Sigmoid colon (tissue), 7 donors: ENCODE measurements around the gene NDRG2. TPM values are rescaled to one million over a fixed set of nuclear protein-coding genes. Genes with fewer than 3 reads are reported as not detected.

Experiments
- DNase-seq: peaks from one replicate; pipeline ENCODE4 v3.0.0-alpha.2; 2019
- H3K27ac ChIP-seq, 4 donors: fragments of 200-600 bp; sonication (generic); one replicate each; pipeline ENCODE4 v1.5.1; 2016 to 2019; ENCODE audit warnings: mild to moderate bottlenecking in 1 of 4
- H3K27me3 ChIP-seq, 3 donors: fragments of 200-600 bp; sonication (generic); one replicate each; pipeline ENCODE4 v1.5.1; 2019; ENCODE audit warnings: mild to moderate bottlenecking in 1 of 3
- H3K36me3 ChIP-seq, 4 donors: fragments of 200-600 bp; sonication (generic); one replicate each; pipeline ENCODE4 v1.5.1; 2016 to 2019
- H3K4me1 ChIP-seq, 4 donors: fragments of 200-600 bp; sonication (generic); one replicate each; pipeline ENCODE4 v1.5.1; 2017 to 2019
- H3K4me3 ChIP-seq, 4 donors: fragments of 200-600 bp; sonication (generic); one replicate each; pipeline ENCODE4 v1.5.1; 2017 to 2019; ENCODE audit warnings: mild to moderate bottlenecking in 2 of 4, moderate library complexity in 1 of 4
- H3K9me3 ChIP-seq, 4 donors: fragments of 200-600 bp in 3 of 4; sonication (generic) in 3 of 4; one replicate each; pipeline versions ENCODE4 v1.5.1 to v1.6.1; 2013 to 2019
- EP300 ChIP-seq, 4 donors: sonication (generic); formaldehyde crosslinking; IDR thresholded peaks; one replicate each; pipeline ENCODE4 v1.6.1; 2017; ENCODE audit warnings: antibody characterized with exemption in 4 of 4
- POLR2A ChIP-seq, 2 donors: fragments of 450-650 bp; IDR thresholded peaks; one replicate each; pipeline ENCODE4 v1.6.1; 2016; ENCODE audit warnings: antibody characterized with exemption in 2 of 2, mild to moderate bottlenecking in 2 of 2, moderate library complexity in 2 of 2
- POLR2AphosphoS5 ChIP-seq, 4 donors: sonication (generic); formaldehyde crosslinking; IDR thresholded peaks; one replicate each; pipeline ENCODE4 v1.6.1; 2017; ENCODE audit warnings: antibody characterized with exemption in 4 of 4
- WGBS, 2 donors: extraction: QIAGEN DNeasy Blood & Tissue Kit; methylation state at CpG; one replicate each; pipeline ENCODE4 v1.1.7; 2013; 5-methylcytosine and 5-hydroxymethylcytosine counted together
- intact Hi-C: fragments of 100-400 bp; cut with DNase I; formaldehyde crosslinking; loops from one replicate; pipeline ENCODE4 v1.15.1; 2023
- polyA plus RNA-seq, 3 donors: library from polyadenylated mRNA; stranded (reverse); fragments of 200-250 nt; gene quantifications; one replicate each; pipeline ENCODE4 v1.2.3, GENCODE V29; 2013
- total RNA-seq, 4 donors: library from RNA; depleted of rRNA; stranded (reverse); fragments of >200 nt; gene quantifications; one replicate each; pipeline ENCODE4 v1.1.0, GENCODE V29; 2016
- TF ChIP-seq, protein P1 (sequence below), 4 experiments: fragments of 450-650 bp in 3 of 4; fragments of 200-600 bp in 1 of 4; IDR thresholded peaks; one replicate each; pipeline ENCODE4 v1.5.1; 2016 to 2019; ENCODE audit warnings: antibody characterized with exemption in 4 of 4, mild to moderate bottlenecking in 3 of 4, moderate library complexity in 2 of 4
- donor health status: healthy with polysubstance abuse.
- donor health status: Bipolar disorder and iron deficiency.
- donor health status: healthy.

Gene NDRG2
- total and polyA plus RNA-seq, 7 donors, result 114 to 276 (median 199) TPM

- Histone ChIP-seq H3K36me3 (no peaks in the 10 kb centered on the region), H3K9me3 (no peaks in the 10 kb centered on the region), H3K27ac (no peak overlapping the region), H3K4me3 (no peak overlapping the region), H3K27me3 (no peaks in the 10 kb centered on the region), H3K4me1 (no peaks in the 10 kb centered on the region)
- WGBS, 2 donors, result 47 to 77% methylated on average over 10 of the region's 10 CpGs
- DNase-seq, result no peak
- TF ChIP-seq POLR2A (IDR thresholded peaks at IDR 0.05), result no peak
- TF ChIP-seq EP300 (IDR thresholded peaks at IDR 0.05), result no peak
- TF ChIP-seq, protein P1, sequence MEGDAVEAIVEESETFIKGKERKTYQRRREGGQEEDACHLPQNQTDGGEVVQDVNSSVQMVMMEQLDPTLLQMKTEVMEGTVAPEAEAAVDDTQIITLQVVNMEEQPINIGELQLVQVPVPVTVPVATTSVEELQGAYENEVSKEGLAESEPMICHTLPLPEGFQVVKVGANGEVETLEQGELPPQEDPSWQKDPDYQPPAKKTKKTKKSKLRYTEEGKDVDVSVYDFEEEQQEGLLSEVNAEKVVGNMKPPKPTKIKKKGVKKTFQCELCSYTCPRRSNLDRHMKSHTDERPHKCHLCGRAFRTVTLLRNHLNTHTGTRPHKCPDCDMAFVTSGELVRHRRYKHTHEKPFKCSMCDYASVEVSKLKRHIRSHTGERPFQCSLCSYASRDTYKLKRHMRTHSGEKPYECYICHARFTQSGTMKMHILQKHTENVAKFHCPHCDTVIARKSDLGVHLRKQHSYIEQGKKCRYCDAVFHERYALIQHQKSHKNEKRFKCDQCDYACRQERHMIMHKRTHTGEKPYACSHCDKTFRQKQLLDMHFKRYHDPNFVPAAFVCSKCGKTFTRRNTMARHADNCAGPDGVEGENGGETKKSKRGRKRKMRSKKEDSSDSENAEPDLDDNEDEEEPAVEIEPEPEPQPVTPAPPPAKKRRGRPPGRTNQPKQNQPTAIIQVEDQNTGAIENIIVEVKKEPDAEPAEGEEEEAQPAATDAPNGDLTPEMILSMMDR (IDR thresholded peaks at IDR 0.05), result no peak
- no peak for TF ChIP-seq POLR2AphosphoS5 (IDR thresholded peaks at IDR 0.05)
- intact Hi-C loops, result loop anchor here (10.0 kb wide), 1 partner anchor 58 kb away; no protein-coding TSS in a partner anchor
Observed at GRCh38 chr14:21056520-21057163, 31.8 kb upstream of the NDRG2 start.

DNA sequence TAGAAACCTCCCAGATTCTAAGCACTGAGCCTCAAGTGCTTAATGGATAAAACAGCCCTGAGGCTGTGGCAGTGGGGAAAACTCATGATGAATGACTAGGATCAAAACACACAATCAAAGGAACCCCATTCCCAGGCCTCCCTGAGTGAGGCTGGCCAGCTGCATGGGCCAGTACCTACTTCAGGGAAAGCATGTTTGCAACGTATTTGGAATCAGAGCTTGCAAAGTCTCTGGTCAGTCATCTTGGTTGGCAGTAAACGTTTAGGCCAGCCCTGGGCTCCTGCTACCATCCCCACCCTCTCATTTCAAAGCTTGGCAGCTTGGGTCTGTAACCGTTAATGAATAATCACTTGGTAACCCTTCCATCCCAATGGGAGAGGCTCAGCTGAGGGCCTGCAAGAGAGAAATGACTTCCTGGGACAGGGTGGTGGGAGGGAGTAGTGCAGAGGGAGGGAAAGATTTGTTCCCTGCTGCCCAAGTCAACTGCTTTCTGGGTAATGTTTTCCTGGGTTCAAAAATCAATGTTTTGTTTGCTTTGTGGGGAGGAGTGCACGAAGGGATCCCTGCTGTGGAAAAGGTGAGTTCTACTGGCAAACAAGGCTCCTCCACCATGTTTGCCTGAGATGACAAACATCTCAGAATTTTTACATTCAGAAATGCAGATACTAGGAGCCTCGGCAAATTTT lies 30.7 kb upstream of the NDRG2 start:
- H3K27ac ChIP-seq, result no peak overlapping the region
- no peaks in the 10 kb centered on the region for H3K27me3 ChIP-seq
- no peaks in the 10 kb centered on the region for H3K36me3 ChIP-seq
- no peak overlapping the region for H3K4me3 ChIP-seq
- 14 to 58% methylated on average over 5 of the region's 5 CpGs for WGBS, 2 donors
- intact Hi-C loops, result loop anchor here (10.0 kb wide), 1 partner anchor 59 kb away; no protein-coding TSS in a partner anchor
- H3K9me3 ChIP-seq, result no peaks in the 10 kb centered on the region
- TF ChIP-seq POLR2A (IDR thresholded peaks at IDR 0.05) (no peak), EP300 (IDR thresholded peaks at IDR 0.05) (no peak), POLR2AphosphoS5 (IDR thresholded peaks at IDR 0.05) (no peak)
- TF ChIP-seq, protein P1 (IDR thresholded peaks at IDR 0.05), result no peak
- no peak for DNase-seq
- no peaks in the 10 kb centered on the region for H3K4me1 ChIP-seq

- intact Hi-C loops, result loop anchor here (10.0 kb wide), 1 partner anchor 60 kb away; no protein-coding TSS in a partner anchor
- Histone ChIP-seq H3K4me1 (no peaks in the 10 kb centered on the region), H3K9me3 (no peaks in the 10 kb centered on the region), H3K4me3 (no peak overlapping the region), H3K36me3 (no peaks in the 10 kb centered on the region), H3K27me3 (no peaks in the 10 kb centered on the region), H3K27ac (no peak overlapping the region)
- TF ChIP-seq POLR2A (IDR thresholded peaks at IDR 0.05) (no peak), EP300 (IDR thresholded peaks at IDR 0.05) (no peak), POLR2AphosphoS5 (IDR thresholded peaks at IDR 0.05) (no peak)
- TF ChIP-seq, protein P1 (IDR thresholded peaks at IDR 0.05), result no peak
- WGBS, 2 donors, result 22 to 58% methylated on average over 4 of the region's 4 CpGs
- DNase-seq, result no peak
Observed at GRCh38 chr14:21054768-21055145, 29.9 kb upstream of the NDRG2 start.

DNA sequence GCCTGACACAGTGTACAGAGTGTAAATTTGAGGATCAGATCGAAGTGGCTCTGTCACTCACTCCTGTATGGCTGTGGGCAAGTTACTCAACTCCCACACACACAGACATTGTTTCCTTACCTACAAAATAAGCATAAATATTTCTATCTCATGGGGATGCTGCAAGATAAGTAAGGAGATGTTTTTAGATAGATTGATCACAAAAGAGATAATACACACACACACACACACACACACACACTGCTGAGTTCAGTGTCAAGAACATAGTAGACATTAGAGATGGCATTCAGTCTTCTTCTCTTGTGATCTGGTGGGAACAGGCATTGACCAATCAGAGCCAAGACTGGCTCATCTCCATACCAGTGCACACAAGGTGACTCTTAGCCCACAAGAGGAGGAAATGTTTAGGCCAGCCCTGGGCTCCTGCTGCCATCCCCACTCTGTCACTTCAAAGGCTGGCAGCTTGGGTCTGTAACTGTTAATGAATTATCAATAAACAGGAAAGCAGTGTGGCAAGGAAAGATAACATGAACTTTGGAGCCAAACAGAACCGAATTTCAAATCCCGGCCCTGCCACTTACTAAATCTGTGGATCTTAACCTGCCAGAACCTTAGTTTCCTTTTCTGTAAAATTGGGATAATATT lies 29.4 kb upstream of the NDRG2 start:
- Histone ChIP-seq H3K4me1 (no peaks in the 10 kb centered on the region), H3K36me3 (no peaks in the 10 kb centered on the region), H3K27me3 (no peaks in the 10 kb centered on the region), H3K4me3 (no peak overlapping the region), H3K9me3 (no peaks in the 10 kb centered on the region), H3K27ac (no peak overlapping the region)
- WGBS, 2 donors, result 17 to 56% methylated on average over 3 of the region's 3 CpGs
- TF ChIP-seq POLR2A (IDR thresholded peaks at IDR 0.05), result no peak
- TF ChIP-seq EP300 (IDR thresholded peaks at IDR 0.05), result no peak
- TF ChIP-seq POLR2AphosphoS5 (IDR thresholded peaks at IDR 0.05), result no peak
- TF ChIP-seq, protein P1 (IDR thresholded peaks at IDR 0.05), result no peak
- intact Hi-C loops, result loop anchor here (10.0 kb wide), 1 partner anchor 61 kb away; no protein-coding TSS in a partner anchor
- no peak for DNase-seq
